NOMO-1 treated with dmso at 0.1 percent for 144 hours (cell line): ENCODE data around the gene OXCT2.
"Not testable (repeated sequence)": the region's sequence is repeated elsewhere in the genome, so short reads cannot be mapped to it uniquely, and the experiment has no call there.

Source experiments
- DNase-seq: peaks from one replicate; lab custom pipeline; 2025; ENCODE audit not compliant: unreplicated experiment; lab: John Stamatoyannopoulos, UW

Gene OXCT2

DNA sequence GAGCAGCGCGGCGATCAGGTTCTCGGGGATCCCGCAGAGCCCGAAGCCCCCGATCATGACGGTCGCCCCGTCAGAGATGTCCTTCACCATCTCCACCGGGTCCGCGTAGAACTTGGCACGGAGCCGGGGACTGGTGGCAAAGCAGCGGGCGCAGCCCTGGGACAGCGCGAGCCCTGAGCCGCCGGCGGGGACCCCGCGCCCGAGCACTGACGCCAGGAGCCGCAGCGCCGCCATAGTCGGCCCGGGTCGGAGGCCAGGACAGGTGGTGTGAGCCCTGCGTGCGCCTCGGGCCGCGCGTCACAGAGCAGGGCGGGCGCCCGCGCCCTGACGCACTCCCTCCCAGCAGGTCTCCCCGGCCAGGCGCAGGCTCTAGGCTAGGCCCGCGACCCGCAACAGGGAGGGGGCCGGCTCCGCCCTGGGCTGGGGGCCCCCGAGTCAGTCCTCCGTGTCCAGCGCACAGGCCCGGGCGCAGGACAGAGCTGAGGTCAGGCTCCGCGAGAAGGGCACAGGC is at the start of gene OXCT2:
TSS of gene OXCT2 (minus strand) at position 327 of the 511 bp plus-strand sequence. CDS start at position 234, 93 bp downstream.
- not testable (repeated sequence) for DNase-seq

DNA sequence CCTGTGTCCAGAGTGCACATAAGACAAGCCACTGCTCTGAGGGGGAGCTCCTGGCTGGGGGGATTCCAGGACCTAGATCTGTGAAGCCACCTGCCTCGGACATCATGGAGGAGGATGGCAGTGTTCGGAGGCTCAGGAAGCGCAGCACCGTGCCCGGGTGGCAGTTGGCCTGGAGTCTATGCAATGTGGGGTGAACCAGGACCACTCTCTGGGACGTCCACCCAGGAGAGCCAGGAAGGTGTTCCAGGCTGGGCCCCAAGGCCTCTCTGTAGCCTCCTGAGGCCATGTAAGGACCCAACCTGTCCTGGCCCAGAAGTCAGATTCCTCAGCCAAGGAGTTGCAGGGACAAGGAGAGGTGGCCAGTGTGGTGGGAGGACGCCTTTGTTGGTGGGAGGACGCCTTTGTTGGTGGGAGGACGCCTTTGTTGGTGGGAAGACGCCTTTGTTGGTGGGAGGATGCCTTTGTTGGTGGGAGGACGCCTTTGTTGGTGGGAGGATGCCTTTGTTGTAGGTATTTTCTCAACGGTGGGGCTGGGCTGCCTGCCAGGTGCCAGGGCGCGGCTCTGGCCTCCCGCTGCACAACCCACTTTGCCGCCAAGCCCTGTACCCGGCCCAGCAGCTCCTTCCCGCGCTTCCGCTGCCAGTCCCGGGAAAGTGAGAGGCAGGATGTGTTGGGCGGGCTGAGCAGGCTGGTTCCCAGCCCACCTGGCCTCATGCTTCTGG is 48.1 kb upstream of the OXCT2 start:
- DNase-seq = no peak

DNA sequence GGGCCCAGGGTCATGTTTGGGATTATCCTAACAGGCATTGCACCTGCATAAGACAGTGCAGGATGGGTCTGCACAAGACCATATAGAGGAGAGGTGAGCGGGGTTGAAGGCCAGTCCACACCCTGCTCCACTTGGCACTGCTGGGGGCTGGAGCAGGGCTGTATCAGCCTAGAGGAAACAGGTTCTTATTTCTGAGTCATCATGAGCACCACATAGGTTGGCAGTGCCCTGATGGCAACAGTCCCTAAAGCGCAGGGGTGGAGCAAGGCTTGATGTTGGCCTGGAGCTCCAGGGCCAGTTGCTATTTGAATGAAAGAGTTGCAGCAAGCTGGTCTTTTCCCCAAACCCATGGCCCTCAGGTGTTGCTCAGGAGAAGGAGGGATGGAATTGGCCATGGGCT is 47.3 kb upstream of the OXCT2 start:
- no peak for DNase-seq

- DNase-seq = peak; percentile 89
Measured at GRCh38 chr1:39817091-39817932, 46.2 kb upstream of the OXCT2 start.

DNA sequence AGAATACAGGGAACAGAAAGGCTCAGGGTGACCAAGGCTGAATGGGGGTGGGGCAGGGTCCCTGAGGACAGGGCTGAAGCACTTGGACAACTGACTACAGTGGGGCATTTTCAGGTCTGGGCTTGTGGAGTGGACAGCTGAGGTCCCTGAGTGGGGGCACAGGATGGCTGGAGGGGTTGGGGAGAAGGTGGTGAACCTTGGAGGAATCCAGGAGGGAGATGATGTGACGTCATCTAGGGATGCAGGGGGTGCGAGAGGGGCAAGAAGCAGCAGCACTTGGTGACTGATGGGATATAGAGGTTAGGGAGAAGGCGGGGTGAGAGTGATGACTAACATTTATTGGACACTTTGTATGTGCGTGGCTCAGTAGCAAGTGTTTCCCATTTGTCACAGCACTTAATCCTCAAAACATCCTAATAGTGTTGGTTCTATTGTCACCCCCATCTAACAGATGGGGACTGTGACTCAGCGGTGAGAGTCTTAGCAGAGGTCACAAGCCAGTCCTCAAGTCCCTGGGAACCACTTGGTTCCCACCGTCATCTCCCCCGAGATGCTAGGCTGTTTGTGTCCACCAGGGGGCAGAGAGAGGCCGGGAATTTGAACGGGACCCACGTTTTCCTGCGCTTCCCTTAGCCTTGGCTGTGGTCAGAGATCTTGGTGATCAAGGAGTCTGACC is 45.4 kb upstream of the OXCT2 start:
- DNase-seq = peak; percentile 69

- DNase-seq = no peak
Measured at GRCh38 chr1:39812913-39813312, 41.8 kb upstream of the OXCT2 start.

DNA sequence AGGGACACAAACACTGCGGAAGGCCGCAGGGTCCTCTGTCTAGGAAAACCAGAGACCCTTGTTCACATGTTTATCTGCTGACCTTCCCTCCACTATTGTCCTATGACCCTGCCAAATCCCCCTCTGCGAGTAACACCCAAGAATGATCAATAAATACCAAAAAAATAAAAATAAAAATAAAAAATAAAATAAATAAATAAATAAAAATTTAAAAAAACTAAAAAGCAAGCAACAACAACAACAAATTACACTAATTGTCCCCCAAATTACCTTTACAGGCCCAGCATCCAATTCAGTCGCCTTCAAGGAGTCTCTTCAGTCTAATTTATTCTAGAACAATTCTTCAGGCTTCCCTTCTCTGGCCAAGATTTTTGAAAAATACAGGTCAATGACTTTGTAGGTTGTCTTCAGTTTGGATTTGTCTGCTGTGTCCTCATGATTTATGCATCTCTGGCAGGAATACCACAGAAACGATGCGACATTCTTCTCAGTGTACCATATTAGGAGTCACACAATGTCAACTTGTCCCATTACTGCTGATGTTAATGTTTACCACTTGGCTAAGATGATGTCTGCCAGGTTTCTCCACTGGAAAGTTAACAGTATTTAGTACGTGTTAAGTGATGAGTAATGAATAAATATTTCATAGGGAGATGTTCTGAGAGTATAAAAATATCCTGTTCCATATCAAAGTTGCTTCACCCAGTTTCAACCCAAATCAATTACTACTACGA is 37.8 kb upstream of the OXCT2 start:
- no peak for DNase-seq

GRCh38 chr1:39805385-39805784 is 34.2 kb upstream of the OXCT2 start:
- DNase-seq = no peak

GRCh38 chr1:39802496-39803260 is 31.5 kb upstream of the OXCT2 start:
- no peak for DNase-seq

DNA sequence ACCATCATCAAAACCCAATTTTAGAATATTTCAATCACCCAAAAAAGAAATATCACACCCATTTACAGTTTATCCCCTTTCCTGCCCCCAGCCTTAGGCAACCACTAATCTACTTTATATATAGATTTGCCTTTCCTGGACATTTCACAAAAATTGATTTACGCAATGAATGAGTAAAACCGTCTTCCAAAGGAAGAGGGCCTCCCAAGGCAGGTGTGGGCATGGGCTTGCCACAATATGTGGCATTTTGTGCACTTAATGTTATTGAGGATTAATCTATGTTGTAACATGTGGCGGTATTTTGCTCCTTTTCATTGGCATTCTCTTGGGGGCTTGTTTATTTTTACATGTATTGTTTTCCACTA is 29.3 kb upstream of the OXCT2 start:
- peak; percentile 75 for DNase-seq

GRCh38 chr1:39799770-39800470 is 28.8 kb upstream of the OXCT2 start:
- DNase-seq = peak; percentile 55

DNA sequence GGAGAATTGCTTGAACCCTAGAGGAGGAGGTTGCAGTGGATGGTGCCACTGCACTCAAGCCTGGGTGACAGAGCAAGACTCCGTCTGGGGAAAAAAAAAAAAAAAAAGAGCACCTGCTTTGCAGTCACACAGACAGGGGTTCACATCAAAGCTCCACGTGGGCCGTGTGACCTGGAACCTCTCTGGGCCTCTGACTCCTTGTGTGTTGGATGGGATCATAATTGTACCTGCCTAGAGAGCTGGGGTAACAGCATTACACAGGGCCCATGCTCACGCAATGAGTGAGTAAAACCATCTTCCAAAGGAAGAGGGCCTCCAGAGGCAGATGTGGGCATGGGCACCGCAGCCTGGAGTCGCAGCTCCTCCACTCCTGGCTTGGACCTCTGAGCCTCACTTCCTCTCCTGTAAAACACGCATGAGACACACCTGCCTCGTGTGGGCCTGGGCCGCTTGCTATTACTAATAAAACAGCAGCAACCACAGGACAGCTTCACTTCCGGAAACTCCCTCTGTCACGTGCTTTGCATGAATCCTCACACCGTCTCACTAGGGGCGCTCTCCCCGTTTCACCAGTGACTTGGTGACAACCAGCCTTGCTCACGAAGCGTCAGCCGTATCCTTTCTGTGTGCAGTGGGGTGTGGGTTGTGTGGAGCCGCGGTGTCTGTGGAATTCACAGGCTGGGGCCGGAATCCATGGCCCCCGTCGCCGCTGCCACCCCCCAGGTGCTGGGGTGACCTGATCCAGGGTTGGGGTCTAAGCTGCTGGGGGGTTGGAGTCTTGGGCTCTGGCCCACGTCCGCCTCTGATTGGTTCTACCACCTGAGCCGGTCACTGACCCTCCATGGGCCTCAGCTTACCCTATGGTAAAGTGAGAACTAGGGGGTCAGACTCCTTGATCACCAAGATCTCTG is 28.0 kb upstream of the OXCT2 start:
- DNase-seq = peak; percentile 90

GRCh38 chr1:39795651-39796050 is 24.5 kb upstream of the OXCT2 start:
- DNase-seq = no peak

DNA sequence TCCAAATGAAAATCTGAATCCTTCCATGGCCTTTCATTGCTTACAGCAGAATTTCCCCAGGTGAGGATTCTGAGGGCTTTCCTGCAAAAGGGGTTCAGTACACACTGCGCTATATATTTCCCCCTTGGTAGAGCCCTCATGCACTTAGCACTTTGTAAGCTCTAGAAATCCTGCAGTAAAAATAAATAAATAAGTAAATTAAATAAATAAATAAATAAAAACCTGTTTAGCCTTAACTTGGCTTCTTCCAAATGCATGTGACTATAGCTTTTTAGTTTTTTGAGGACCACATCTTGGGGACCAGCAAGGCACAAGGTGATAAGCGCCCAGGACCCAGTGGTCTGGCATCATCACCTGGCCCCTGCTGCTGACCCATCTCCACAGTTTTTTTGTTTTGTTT is 20.7 kb upstream of the OXCT2 start:
- no peak for DNase-seq

GRCh38 chr1:39789571-39790110 is 18.5 kb upstream of the OXCT2 start:
- no peak for DNase-seq

DNA sequence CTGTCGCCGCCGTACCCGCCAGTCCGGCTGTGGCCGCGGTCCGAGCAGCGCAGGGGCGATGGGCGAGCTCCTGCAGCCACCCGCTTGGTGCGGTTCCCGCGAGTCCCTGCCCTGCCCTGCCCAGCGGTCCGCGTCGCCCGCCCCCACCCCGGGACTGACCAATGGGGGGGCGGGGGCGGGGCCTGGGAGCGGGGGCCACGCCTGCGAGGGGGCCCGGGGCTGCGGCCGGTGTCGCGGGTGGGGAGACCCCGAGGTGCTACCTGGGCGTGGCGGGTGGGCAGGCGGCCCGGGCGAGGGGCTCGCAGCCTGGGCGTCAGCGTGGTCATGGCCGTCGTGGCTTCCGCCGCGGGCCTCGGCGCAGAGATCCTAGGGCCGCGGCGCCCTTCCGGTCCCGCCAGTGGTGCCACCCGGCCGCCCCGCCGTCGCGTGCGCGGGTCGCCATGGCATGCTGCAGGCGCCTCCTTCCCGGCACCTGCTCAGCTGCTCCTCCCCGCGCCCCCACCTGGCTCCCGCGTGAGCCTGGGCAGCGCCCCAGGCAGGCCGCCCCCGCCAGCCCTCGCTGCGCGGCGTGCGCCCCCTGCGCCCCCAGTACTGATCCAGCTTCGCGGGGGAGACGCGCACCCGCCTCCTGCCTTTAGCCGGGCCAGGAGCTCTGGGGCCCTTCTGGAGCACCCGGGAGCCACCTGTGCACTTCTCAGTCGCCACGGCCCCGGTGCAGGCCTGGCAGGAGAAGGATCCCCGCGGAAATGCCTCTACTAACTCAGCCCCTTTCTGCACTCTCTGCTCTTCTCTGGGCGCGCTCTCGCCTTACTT is 17.8 kb upstream of the OXCT2 start, which contains the start of gene BMP8B:
TSS of gene BMP8B (minus strand) at position 108 of the 813 bp plus-strand sequence. CDS start 380 bp downstream, outside the sequence.
- DNase-seq = peak; percentile 37

DNA sequence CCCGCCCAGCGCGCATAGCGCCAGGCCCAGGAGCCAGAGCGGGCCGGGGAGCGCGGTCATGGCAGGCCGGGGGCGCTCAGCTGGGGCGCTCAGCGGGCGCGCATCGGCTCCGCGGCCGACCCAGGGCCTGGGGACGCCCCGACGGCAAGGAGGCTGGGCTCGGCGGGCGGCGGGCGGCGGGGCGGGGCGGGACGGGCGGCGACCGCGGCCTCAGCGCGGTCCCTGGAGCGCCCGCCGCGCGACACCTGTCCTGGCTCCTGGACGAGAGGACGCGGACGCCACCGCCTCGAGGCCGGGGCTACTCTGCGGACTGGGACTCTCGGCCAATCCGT is 17.2 kb upstream of the OXCT2 start:
- DNase-seq = no peak
